Neural crest cell (in vitro differentiated cells): ENCODE results near the gene ACVR1B. TPM values are rescaled to one million over a fixed set of nuclear protein-coding genes. Genes with fewer than 3 reads are reported as not detected.

Experiments
- DNase-seq: peaks from one replicate; pipeline ENCODE4 v3.0.0; 2021; ENCODE audit warnings: low read depth, mixed read lengths, low spot score
- H3K27ac Mint-ChIP-seq: one replicate; pipeline ENCODE4 v1.8.0; 2021; ENCODE audit warnings: mild to moderate bottlenecking, mixed read lengths; ENCODE audit not compliant: unreplicated experiment
- H3K27me3 Mint-ChIP-seq: 2 replicates; pipeline ENCODE4 v1.8.0; 2021; ENCODE audit warnings: low read depth, mild to moderate bottlenecking, mixed read lengths
- H3K36me3 Mint-ChIP-seq: 2 replicates; pipeline ENCODE4 v1.8.0; 2021; ENCODE audit warnings: low read depth, mild to moderate bottlenecking, mixed read lengths
- H3K4me1 Mint-ChIP-seq: 2 replicates; pipeline ENCODE4 v1.8.0; 2021; ENCODE audit warnings: mixed read lengths
- H3K4me3 Mint-ChIP-seq: one replicate; pipeline ENCODE4 v1.8.0; 2021; ENCODE audit warnings: mild to moderate bottlenecking, mixed read lengths
- H3K9me3 Mint-ChIP-seq: 2 replicates; pipeline ENCODE4 v1.8.0; 2021; ENCODE audit warnings: mixed read lengths
- CTCF ChIP-seq: fragments of 200-600 bp; sonication (generic); conservative IDR thresholded peaks from 2 replicates; pipeline ENCODE4 v1.5.0; 2021; ENCODE audit warnings: antibody characterized with exemption, mild to moderate bottlenecking
- total RNA-seq: library from RNA; stranded (reverse); gene quantifications from 2 replicates; pipeline ENCODE4 v1.2.1, GENCODE V29; 2021

Gene ACVR1B
- total RNA-seq, 1 donor from 2014 or later = 34.3 TPM

GRCh38 chr12:52044292-52044983 is 92.9 kb downstream of the ACVR1B start:
- Mint-ChIP-seq H3K27me3 (no peaks in the 10 kb centered on the region), H3K4me3 (peak overlapping the region; percentile 17), H3K4me1 (peaks cover 38% of the 10 kb centered on the region), H3K36me3 (no peaks in the 10 kb centered on the region), H3K27ac (peak overlapping the region; percentile 57), H3K9me3 (no peaks in the 10 kb centered on the region)
- no peak for DNase-seq
- no peak for TF ChIP-seq CTCF

GRCh38 chr12:52045794-52046199 is 94.3 kb downstream of the ACVR1B start:
- peak overlapping the region; percentile 75 for H3K4me3 Mint-ChIP-seq
- no peak for DNase-seq
- H3K27me3 Mint-ChIP-seq = no peaks in the 10 kb centered on the region
- H3K9me3 Mint-ChIP-seq = no peaks in the 10 kb centered on the region
- no peak for TF ChIP-seq CTCF
- peak overlapping the region; percentile 50 for H3K27ac Mint-ChIP-seq
- H3K36me3 Mint-ChIP-seq = no peaks in the 10 kb centered on the region
- peaks cover 36% of the 10 kb centered on the region for H3K4me1 Mint-ChIP-seq

Other genes with a start within 250 kb of the ACVR1B start
- gene FIGNL2, start 103.0 kb upstream of the ACVR1B start, total RNA-seq = 38.0 and 39.7 TPM in 2 replicates
- gene ANKRD33, start 63.6 kb upstream of the ACVR1B start, total RNA-seq = not detected in 2 replicates
- gene ACVRL1, start 44.2 kb upstream of the ACVR1B start, total RNA-seq = 0.14 and 0.49 TPM in 2 replicates
- gene TAMALIN, start 55.2 kb downstream of the ACVR1B start, total RNA-seq = 23.2 and 24.2 TPM in 2 replicates
- 51.0 and 52.8 TPM in 2 replicates for gene NR4A1, start 99.7 kb downstream of the ACVR1B start, total RNA-seq
- 32.1 and 34.3 TPM in 2 replicates for gene ATG101, start 118.3 kb downstream of the ACVR1B start, total RNA-seq
- gene SMIM41, start 128.0 kb downstream of the ACVR1B start, total RNA-seq = not detected in 2 replicates
- not detected in 2 replicates for gene KRT80, start 240.3 kb downstream of the ACVR1B start, total RNA-seq